ENCODE measurements around the gene LRRTM1.

DNA sequence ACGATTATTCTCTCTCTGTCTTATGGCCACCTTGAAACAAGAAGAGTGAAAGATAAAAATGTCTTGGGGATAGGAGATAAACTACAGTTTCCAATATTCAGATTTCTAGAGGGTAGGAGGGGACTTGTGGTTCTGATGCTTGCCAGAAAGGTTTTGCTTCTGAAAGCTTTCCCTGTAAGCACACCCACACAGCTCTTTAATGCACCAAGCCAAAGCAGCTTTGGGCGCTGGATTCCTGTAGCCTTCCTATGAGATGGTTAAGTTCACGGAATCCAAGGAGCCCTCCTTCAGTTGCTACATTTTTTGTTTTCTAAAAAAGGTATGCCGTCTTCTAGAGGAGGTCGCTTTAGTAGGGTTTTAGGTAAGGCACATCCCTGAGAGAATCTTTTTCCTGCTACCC is 4.9 kb downstream of the LRRTM1 start:
- TF ChIP-seq, protein P1, sequence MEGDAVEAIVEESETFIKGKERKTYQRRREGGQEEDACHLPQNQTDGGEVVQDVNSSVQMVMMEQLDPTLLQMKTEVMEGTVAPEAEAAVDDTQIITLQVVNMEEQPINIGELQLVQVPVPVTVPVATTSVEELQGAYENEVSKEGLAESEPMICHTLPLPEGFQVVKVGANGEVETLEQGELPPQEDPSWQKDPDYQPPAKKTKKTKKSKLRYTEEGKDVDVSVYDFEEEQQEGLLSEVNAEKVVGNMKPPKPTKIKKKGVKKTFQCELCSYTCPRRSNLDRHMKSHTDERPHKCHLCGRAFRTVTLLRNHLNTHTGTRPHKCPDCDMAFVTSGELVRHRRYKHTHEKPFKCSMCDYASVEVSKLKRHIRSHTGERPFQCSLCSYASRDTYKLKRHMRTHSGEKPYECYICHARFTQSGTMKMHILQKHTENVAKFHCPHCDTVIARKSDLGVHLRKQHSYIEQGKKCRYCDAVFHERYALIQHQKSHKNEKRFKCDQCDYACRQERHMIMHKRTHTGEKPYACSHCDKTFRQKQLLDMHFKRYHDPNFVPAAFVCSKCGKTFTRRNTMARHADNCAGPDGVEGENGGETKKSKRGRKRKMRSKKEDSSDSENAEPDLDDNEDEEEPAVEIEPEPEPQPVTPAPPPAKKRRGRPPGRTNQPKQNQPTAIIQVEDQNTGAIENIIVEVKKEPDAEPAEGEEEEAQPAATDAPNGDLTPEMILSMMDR (IDR thresholded peaks at IDR 0.05; ENCODE audit: insufficient read depth, low read length), result no peak
- TF ChIP-seq GABPA (IDR thresholded peaks at IDR 0.05; ENCODE audit: low read depth) (no peak), POLR2AphosphoS5 (IDR thresholded peaks at IDR 0.05; ENCODE audit: low read depth) (no peak), SPI1 (IDR thresholded peaks at IDR 0.05; ENCODE audit: borderline replicate concordance, low read depth) (no peak)
- TF ChIP-seq, protein P2, sequence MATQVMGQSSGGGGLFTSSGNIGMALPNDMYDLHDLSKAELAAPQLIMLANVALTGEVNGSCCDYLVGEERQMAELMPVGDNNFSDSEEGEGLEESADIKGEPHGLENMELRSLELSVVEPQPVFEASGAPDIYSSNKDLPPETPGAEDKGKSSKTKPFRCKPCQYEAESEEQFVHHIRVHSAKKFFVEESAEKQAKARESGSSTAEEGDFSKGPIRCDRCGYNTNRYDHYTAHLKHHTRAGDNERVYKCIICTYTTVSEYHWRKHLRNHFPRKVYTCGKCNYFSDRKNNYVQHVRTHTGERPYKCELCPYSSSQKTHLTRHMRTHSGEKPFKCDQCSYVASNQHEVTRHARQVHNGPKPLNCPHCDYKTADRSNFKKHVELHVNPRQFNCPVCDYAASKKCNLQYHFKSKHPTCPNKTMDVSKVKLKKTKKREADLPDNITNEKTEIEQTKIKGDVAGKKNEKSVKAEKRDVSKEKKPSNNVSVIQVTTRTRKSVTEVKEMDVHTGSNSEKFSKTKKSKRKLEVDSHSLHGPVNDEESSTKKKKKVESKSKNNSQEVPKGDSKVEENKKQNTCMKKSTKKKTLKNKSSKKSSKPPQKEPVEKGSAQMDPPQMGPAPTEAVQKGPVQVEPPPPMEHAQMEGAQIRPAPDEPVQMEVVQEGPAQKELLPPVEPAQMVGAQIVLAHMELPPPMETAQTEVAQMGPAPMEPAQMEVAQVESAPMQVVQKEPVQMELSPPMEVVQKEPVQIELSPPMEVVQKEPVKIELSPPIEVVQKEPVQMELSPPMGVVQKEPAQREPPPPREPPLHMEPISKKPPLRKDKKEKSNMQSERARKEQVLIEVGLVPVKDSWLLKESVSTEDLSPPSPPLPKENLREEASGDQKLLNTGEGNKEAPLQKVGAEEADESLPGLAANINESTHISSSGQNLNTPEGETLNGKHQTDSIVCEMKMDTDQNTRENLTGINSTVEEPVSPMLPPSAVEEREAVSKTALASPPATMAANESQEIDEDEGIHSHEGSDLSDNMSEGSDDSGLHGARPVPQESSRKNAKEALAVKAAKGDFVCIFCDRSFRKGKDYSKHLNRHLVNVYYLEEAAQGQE (IDR thresholded peaks at IDR 0.05; ENCODE audit: insufficient replicate concordance, low read depth), result no peak
